GM19324 (cell line): ENCODE results near the gene CYYR1.
"Not testable (repeated sequence)": the region's sequence is repeated elsewhere in the genome, so short reads cannot be mapped to it uniquely, and the experiment has no call there.

ENCODE experiments used
- ATAC-seq: cut with Tn5 transposase; IDR thresholded peaks from one replicate; pipeline ENCODE4 v1.9.1; 2021; ENCODE audit warnings: mild to moderate bottlenecking, moderate library complexity; ENCODE audit not compliant: unreplicated experiment, low FRiP score

The CYYR1 gene

GRCh38 chr21:26499495-26499894 lies 73.6 kb downstream of the CYYR1 start:
- no peak for ATAC-seq

GRCh38 chr21:26495283-26495849 lies 77.7 kb downstream of the CYYR1 start:
- ATAC-seq, result no peak

- no peak for ATAC-seq
These were observed 81.4 kb downstream of the CYYR1 start for GRCh38 chr21:26491663-26492062.

GRCh38 chr21:26490771-26491170 lies 82.3 kb downstream of the CYYR1 start:
- ATAC-seq, result no peak

GRCh38 chr21:26489781-26490180 lies 83.3 kb downstream of the CYYR1 start:
- no peak for ATAC-seq

GRCh38 chr21:26487981-26488480 lies 85.1 kb downstream of the CYYR1 start:
- ATAC-seq, result no peak

- ATAC-seq, result no peak
These were observed 99.6 kb downstream of the CYYR1 start for GRCh38 chr21:26473471-26473870.

GRCh38 chr21:26471099-26471471 lies 102.0 kb downstream of the CYYR1 start:
- no peak for ATAC-seq

GRCh38 chr21:26470351-26471098 lies 102.6 kb downstream of the CYYR1 start:
- ATAC-seq, result no peak

GRCh38 chr21:26469789-26470188 lies 103.3 kb downstream of the CYYR1 start:
- ATAC-seq, result no peak

GRCh38 chr21:26465916-26466315 lies 107.2 kb downstream of the CYYR1 start:
- no peak for ATAC-seq

GRCh38 chr21:26461500-26461899 lies 111.6 kb downstream of the CYYR1 start:
- no peak for ATAC-seq

GRCh38 chr21:26460621-26461020 lies 112.5 kb downstream of the CYYR1 start:
- no peak for ATAC-seq

- ATAC-seq, result not testable (repeated sequence)
These were observed 114.2 kb downstream of the CYYR1 start for GRCh38 chr21:26458854-26459253.

- no peak for ATAC-seq
These were observed 115.3 kb downstream of the CYYR1 start for GRCh38 chr21:26457817-26458216.

- ATAC-seq, result no peak
These were observed 119.8 kb downstream of the CYYR1 start for GRCh38 chr21:26453267-26453666.

GRCh38 chr21:26451081-26451740 lies 121.9 kb downstream of the CYYR1 start:
- ATAC-seq, result no peak

- no peak for ATAC-seq
These were observed 123.9 kb downstream of the CYYR1 start for GRCh38 chr21:26449161-26449560.

- no peak for ATAC-seq
These were observed 124.3 kb downstream of the CYYR1 start for GRCh38 chr21:26448751-26449150.

- ATAC-seq, result no peak
These were observed 125.1 kb downstream of the CYYR1 start for GRCh38 chr21:26447932-26448475.

- no peak for ATAC-seq
These were observed 127.6 kb downstream of the CYYR1 start for GRCh38 chr21:26445440-26445839.
